ENCODE data around the gene GLT6D1.

The GLT6D1 gene

GRCh38 chr9:135596211-135596610 is 43.1 kb downstream of the GLT6D1 start:
- no peaks in the 10 kb centered on the region for H4K20me1 ChIP-seq (ENCODE audit: control insufficient read depth, insufficient read depth, low read depth, low read length)
- H3K27ac ChIP-seq (ENCODE audit: low read depth, low read length) = no peak overlapping the region
- H3K79me2 ChIP-seq (ENCODE audit: control insufficient read depth, low read length) = no peaks in the 10 kb centered on the region
- no peaks in the 10 kb centered on the region for H3F3A ChIP-seq (ENCODE audit: control insufficient read depth, insufficient read depth)
- no peaks in the 10 kb centered on the region for H3K36me3 ChIP-seq (ENCODE audit: control insufficient read depth, low read length)
- peaks cover 7% of the 10 kb centered on the region for H3K27me3 ChIP-seq (ENCODE audit: control insufficient read depth, low read length)
- H3K4me2 ChIP-seq (ENCODE audit: low read length) = no peak overlapping the region
- no peaks in the 10 kb centered on the region for H3K4me1 ChIP-seq (ENCODE audit: control insufficient read depth, low read length)
- no peaks in the 10 kb centered on the region for H3K9me2 ChIP-seq (replicated peaks; ENCODE audit: control insufficient read depth, low read length)
- TF ChIP-seq EZH2phosphoT487 (IDR thresholded peaks at IDR 0.05; ENCODE audit: borderline replicate concordance, low read length) = no peak
- no peak for TF ChIP-seq CTCF (IDR thresholded peaks at IDR 0.05; ENCODE audit: low read depth, low read length, poor library complexity, severe bottlenecking)
- no peak overlapping the region for H3K4me3 ChIP-seq (ENCODE audit: low read length)
- H3K9me3 ChIP-seq (ENCODE audit: control insufficient read depth, insufficient read depth, low read length) = no peaks in the 10 kb centered on the region

GRCh38 chr9:135592625-135593024 is 46.7 kb downstream of the GLT6D1 start:
- no peaks in the 10 kb centered on the region for H3K9me2 ChIP-seq (replicated peaks; ENCODE audit: control insufficient read depth, low read length)

GRCh38 chr9:135592331-135592590 is 47.1 kb downstream of the GLT6D1 start:
- Histone ChIP-seq H3K4me1 (ENCODE audit: control insufficient read depth, low read length) (no peaks in the 10 kb centered on the region), H3F3A (ENCODE audit: control insufficient read depth, insufficient read depth) (no peaks in the 10 kb centered on the region), H3K9me3 (ENCODE audit: control insufficient read depth, insufficient read depth, low read length) (no peaks in the 10 kb centered on the region), H3K79me2 (ENCODE audit: control insufficient read depth, low read length) (no peaks in the 10 kb centered on the region), H4K20me1 (ENCODE audit: control insufficient read depth, insufficient read depth, low read depth, low read length) (no peaks in the 10 kb centered on the region), H3K4me3 (ENCODE audit: low read length) (no peak overlapping the region), H3K27me3 (ENCODE audit: control insufficient read depth, low read length) (peaks cover 4% of the 10 kb centered on the region), H3K36me3 (ENCODE audit: control insufficient read depth, low read length) (no peaks in the 10 kb centered on the region), H3K9me2 (replicated peaks; ENCODE audit: control insufficient read depth, low read length) (no peaks in the 10 kb centered on the region), H3K4me2 (ENCODE audit: low read length) (no peak overlapping the region), H3K27ac (ENCODE audit: low read depth, low read length) (no peak overlapping the region)
- TF ChIP-seq EZH2phosphoT487 (IDR thresholded peaks at IDR 0.05; ENCODE audit: borderline replicate concordance, low read length) (no peak), CTCF (IDR thresholded peaks at IDR 0.05; ENCODE audit: low read depth, low read length, poor library complexity, severe bottlenecking) (no peak)

More at GRCh38 chr9:135592625-135593024, 46.7 kb downstream of the GLT6D1 start:
- H4K20me1 ChIP-seq (ENCODE audit: control insufficient read depth, insufficient read depth, low read depth, low read length) = no peaks in the 10 kb centered on the region
- H3K4me2 ChIP-seq (ENCODE audit: low read length) = no peak overlapping the region
- no peaks in the 10 kb centered on the region for H3K4me1 ChIP-seq (ENCODE audit: control insufficient read depth, low read length)
- H3K9me3 ChIP-seq (ENCODE audit: control insufficient read depth, insufficient read depth, low read length) = no peaks in the 10 kb centered on the region
- H3K27me3 ChIP-seq (ENCODE audit: control insufficient read depth, low read length) = peaks cover 4% of the 10 kb centered on the region
- H3K79me2 ChIP-seq (ENCODE audit: control insufficient read depth, low read length) = no peaks in the 10 kb centered on the region
- no peaks in the 10 kb centered on the region for H3K36me3 ChIP-seq (ENCODE audit: control insufficient read depth, low read length)
- H3K4me3 ChIP-seq (ENCODE audit: low read length) = no peak overlapping the region
- no peak overlapping the region for H3K27ac ChIP-seq (ENCODE audit: low read depth, low read length)
- H3F3A ChIP-seq (ENCODE audit: control insufficient read depth, insufficient read depth) = no peaks in the 10 kb centered on the region
- TF ChIP-seq EZH2phosphoT487 (IDR thresholded peaks at IDR 0.05; ENCODE audit: borderline replicate concordance, low read length) (no peak), CTCF (IDR thresholded peaks at IDR 0.05; ENCODE audit: low read depth, low read length, poor library complexity, severe bottlenecking) (no peak)

Data from DOHH2 (cell line).